ENCODE results near the gene CNNM2.
"Not testable (repeated sequence)": the region's sequence is repeated elsewhere in the genome, so short reads cannot be mapped to it uniquely, and the experiment has no call there.

CNNM2 gene

GRCh38 chr10:103106539-103106938, 188.4 kb downstream of the CNNM2 start:
- no peak for DNase-seq (ENCODE audit: low read depth)

DNA sequence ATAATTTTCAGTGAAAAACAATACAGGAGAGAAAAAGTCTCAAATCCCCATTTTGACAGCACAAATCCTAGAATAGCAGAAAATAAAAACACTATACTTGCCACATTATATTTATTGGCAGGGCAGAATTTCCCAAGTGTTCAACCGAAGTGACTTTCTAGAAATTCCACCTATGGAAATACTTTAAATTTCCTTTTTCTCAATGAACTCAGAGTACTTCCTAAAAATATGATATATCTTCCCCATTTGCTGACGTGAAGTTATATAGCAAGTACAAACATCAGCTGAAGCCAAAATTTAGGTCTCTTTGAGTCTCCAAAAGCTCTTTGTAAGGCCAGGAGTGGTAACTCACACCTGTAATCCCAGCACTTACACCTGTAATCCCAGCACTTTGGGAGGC, 191.7 kb downstream of the CNNM2 start:
- DNase-seq (ENCODE audit: low read depth): no peak

GRCh38 chr10:103110407-103110806, 192.3 kb downstream of the CNNM2 start:
- no peak for DNase-seq (ENCODE audit: low read depth)

GRCh38 chr10:103111031-103111917, 193.2 kb downstream of the CNNM2 start:
- DNase-seq (ENCODE audit: low read depth): no peak

DNA sequence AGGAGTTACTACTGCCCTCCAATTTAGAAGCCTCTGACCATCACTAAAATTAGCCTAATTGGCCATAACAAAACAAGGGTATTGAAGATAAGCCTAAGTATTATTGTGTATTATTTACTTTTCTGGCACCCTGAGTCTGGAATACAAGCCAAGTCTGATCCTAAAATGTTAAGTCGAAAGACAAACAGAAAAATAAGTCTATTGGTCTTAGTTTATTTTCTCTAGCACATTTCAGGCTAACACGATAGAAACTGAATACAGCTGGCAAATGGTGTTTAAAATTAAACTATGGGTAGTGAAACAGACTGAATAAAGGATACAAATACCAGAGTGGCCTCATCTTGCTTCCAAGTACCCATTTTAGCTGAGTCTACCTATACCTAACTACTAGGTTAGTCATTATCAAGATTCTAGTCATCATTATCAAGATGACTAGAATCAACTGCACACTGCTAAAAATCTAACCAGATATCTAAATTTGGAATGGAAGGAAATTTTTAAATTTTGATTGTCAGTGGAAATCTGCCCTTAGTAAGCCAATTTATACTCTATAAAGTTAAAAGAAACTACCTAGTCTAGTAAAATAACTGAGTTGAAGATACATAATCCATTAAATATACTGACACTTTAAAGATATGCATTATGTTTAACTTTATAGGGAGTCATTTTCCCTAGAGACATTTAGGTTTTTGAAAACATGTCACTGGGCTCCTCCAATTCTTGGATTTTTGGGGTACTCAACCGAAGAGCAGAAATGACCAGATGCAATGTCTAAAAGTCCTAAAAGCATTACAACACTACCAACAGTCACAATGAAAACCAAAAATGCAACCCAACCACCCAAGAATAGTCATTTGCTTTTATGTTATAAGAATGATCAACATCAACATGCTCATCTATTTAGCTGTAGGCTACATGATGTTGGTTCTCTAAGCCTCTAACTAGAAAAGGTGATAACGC, 194.1 kb downstream of the CNNM2 start:
- DNase-seq (ENCODE audit: low read depth): no peak

- no peak for DNase-seq (ENCODE audit: low read depth)
Observed at GRCh38 chr10:103114876-103115275, 196.8 kb downstream of the CNNM2 start.

- DNase-seq (ENCODE audit: low read depth): no peak
Observed at GRCh38 chr10:103117247-103117646, 199.2 kb downstream of the CNNM2 start.

DNA sequence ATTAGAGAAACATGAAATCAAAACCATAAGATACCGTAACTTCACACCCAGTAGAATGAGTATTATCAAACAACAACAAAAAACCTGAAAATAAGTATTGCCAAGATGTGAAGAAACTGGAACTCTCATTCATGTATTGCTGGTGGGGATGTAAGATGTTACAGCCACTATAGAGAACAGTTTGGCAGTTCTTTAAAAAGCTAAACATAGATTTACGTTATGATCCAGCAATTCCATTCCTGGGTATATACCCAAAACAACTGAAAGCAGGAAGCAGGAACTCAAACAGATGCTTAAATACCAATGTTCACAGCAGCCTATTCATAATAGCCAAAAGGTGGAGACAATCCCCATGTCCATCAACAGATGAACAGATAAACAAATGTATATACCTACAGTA, 202.5 kb downstream of the CNNM2 start:
- DNase-seq (ENCODE audit: low read depth): no peak

DNA sequence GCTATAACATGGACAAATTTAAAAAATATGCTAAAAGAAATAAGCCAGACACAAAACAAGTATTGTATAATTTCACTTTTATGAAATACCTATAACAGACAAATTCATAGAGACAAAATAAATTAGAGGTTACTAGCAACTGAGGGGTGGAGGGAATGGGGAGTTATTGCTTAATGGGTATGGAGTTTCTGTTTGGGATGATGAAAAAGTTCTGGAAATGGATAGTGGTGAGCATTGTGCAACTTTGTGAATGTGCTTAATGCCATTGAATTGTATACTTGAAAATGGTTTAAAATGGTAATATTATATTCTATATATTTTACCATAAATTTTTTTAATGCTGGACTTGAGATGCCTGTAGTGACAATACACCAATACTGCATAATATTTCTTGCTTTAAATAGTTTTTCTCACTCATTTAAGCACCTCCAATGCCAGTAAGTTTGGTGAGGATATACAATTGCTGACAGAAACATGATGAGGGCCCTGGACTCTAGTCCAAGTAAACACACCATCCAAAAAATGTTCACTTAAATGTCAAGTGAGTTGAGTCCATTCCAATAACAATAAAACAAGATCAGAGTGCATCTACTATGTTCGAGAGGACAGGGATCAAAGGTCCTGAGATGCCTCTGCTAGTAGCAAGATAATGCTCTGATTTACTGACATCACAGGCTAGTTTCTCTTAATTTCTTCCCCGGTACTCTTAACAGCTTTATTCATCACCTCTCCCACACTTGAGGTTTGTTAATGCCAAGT, 203.1 kb downstream of the CNNM2 start:
- no peak for DNase-seq (ENCODE audit: low read depth)

- no peak for DNase-seq (ENCODE audit: low read depth)
Observed at GRCh38 chr10:103123282-103124024, 205.4 kb downstream of the CNNM2 start.

GRCh38 chr10:103124420-103125096, 206.5 kb downstream of the CNNM2 start:
- no peak for DNase-seq (ENCODE audit: low read depth)

DNA sequence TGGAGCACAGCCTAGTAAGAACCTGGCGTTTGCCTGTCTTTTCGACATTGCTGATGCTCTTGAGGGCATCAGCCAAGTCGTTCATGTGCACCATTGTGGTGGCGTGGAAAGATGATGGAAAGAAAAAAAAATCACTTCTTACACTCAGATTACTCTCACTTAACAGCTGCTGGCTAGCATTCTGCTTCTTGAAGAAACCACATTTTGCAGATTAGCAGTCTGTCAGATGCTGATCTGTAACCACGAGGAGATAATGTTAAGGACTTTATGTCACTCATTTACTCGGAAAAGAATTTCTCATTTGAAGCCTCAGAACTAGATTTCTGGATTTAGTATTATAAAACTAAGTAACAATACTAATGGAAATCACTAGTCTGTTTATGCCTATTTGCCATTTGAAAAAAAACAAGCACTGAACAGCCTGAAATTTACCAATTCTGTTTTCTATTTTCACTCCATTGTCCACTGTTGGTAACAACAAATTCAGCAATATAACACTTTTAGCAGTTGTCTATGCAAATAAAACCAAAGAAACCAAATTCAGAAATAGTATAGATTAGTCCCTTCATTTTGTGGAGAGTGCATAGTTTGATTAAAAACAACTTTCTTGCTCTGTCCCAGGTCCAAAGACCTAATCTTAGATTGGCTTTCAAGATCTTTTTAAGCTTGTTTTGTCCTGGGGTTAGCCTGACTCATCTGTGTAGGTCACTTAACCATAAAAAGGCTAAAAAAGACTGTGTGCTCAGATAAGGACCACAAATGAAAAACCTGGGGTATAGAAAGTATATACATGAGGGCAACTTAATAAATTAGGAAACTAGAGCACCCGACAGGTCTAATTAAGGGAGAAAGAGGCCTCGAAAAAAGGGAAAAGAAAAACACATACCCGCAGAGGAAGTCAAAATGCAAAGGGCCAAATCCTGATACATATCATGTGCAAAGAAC, 207.5 kb downstream of the CNNM2 start:
- no peak for DNase-seq (ENCODE audit: low read depth)

DNA sequence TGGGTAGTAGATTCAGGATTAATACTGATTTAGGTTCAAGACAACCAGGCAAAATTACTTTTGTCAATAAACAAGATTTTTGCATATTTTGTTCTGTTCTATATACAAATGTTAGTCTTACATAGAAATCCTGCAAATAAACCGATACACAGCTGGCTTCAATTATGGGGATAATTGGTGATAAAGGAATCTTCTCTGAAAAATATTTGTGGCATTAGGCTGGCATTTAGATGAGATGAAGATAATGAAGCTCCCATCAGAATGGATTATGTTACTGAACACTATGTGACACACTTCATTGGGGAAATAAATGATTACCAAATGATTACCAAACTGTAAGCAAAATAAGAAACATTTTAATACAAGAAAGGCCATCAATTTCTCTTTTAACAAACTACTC, 209.1 kb downstream of the CNNM2 start:
- DNase-seq (ENCODE audit: low read depth): no peak

DNA sequence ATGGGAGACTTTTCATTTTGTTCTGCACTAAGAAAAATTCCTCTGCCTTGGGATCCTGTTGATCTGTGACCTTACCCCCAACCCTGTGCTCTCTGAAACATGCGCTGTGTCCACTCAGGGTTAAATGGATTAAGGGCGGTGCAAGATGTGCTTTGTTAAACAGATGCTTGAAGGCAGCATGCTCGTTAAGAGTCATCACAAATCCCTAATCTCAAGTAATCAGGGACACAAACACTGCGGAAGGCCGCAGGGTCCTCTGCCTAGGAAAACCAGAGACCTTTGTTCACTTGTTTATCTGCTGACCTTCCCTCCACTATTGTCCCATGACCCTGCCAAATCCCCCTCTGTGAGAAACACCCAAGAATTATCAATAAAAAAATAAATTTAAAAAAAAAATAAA, 212.1 kb downstream of the CNNM2 start:
- DNase-seq (ENCODE audit: low read depth): not testable (repeated sequence)

DNA sequence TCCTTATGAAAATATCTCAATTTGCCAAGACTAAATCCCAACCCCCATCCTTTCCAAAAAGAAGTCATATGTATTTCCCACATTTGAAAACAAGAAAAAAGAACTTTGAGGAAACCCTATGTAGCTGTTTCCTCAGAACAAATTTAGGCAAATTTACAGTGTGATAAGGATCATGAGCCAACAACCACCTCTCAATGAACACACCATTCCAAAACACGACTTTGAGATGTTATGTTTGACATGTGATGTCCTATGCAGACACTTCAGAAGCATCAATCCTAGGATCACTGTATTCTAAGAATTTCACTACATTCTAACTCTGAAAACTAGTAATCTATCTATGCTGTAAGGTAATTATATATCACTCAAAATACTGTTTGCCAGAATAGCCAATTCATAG, 212.8 kb downstream of the CNNM2 start:
- DNase-seq (ENCODE audit: low read depth): no peak

GRCh38 chr10:103135168-103135567, 217.1 kb downstream of the CNNM2 start:
- not testable (repeated sequence) for DNase-seq (ENCODE audit: low read depth)

GRCh38 chr10:103139803-103140202, 221.7 kb downstream of the CNNM2 start:
- DNase-seq (ENCODE audit: low read depth): no peak

Measured in stimulated activated CD8-positive, alpha-beta memory T cell treated with anti-CD3 and anti-CD28 coated beads, Interleukin-12 subunit alpha, Interleukin-12 subunit beta, amount 100 ng/mL, for 1 hour (primary cell).